Measurements from ENCODE around the gene UBE2D3.
A peak's percentile ranks its signal among the peaks of the same experiment; 100 is the strongest.

Gene UBE2D3

DNA sequence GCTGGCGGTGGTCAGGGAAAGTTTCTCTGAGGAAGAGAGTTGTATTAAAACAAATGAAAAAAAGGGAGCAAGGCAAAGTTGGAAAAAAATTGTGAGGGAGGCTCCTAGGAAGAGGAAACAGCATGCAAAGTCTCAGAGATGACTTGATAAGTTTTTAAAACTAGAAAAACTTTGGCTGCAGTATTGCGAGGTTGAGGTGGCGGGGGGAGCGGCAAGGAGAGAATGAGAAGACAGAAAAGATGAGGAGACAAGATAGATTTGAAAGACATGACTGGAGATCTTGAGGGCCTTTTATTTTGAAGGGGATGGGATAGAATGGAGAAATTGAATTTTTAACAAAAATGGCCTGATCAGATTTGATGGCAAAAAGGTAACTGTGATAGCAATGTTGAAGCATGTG lies 4.8 kb upstream of the UBE2D3 start:
- DNase-seq (ENCODE audit: low read depth in 2 of 2), result no peak
- no peak overlapping the region for H3K4me3 ChIP-seq (replicated peaks in 1 of 2; ENCODE audit: low read depth in 2 of 2, low read length in 2 of 2)
- TF ChIP-seq CTCF (IDR thresholded peaks at IDR 0.05; ENCODE audit: low read depth, low read length), result no peak

GRCh38 chr4:102829803-102830202 lies 2.5 kb upstream of the UBE2D3 start:
- no peak for DNase-seq (ENCODE audit: low read depth in 2 of 2)
- H3K4me3 ChIP-seq (replicated peaks in 1 of 2; ENCODE audit: low read depth in 2 of 2, low read length in 2 of 2), result no peak overlapping the region
- TF ChIP-seq CTCF (IDR thresholded peaks at IDR 0.05; ENCODE audit: low read depth, low read length), result no peak

DNA sequence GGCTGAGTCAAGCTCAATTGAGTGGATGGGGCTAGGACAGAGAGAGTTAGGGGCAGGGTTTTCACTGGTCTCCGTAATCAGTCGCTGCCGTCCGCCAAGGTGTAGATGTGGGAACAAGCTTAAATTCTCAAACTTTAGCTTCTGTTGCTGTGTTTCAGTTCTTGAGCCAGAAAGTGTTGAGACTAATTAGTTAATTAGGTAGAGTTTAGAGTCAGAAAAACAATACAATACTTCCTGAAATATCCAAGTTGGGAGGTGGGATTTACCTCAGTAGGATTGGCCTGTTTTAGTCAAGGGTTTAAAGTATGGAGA lies 1.1 kb upstream of the UBE2D3 start:
- DNase-seq (ENCODE audit: low read depth in 2 of 2), result peak in 1 of 2 donors; percentile 35
- no peak for TF ChIP-seq CTCF (IDR thresholded peaks at IDR 0.05; ENCODE audit: low read depth, low read length)
- peak overlapping the region; percentile 72 to 93 for H3K4me3 ChIP-seq (replicated peaks in 1 of 2; ENCODE audit: low read depth in 2 of 2, low read length in 2 of 2)

DNA sequence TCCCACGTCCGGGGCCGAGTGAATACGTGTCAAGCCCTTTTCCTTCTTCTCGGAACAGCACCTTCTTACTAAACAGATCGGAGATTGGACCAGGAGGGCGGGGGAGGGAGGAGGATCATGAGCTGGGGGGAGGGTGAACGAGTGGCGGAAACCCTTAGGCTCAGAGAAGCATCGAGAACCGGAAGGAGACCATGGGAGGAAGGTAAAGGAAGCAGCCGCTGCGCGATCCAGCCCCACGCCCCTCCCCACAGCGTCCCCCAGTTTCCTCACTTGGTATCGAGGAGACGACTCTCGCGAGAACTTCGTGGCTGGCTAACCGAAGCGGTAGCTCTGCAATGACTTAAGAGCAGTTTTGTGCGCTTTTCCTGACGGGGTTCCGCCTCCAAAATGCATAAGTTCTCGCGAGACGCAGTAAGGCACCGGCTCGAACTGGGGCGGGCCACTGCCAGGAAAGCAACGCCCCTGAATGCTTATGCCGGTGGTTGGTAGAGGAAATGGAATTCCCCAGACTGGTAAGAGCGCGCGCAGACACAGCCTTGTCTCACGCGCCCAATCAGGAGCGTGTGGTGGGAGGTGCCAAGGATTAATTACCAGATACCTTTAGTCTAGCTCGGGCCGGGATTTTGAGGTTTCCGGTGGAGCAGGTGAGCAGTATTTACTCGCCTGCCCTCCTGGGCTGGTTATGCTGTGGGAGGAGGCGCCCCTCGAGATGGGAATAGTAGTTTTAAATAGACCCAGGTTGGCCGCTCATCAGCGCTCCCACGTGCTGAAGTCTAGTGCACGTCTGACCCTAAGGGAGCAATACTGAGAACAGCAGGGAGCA lies 534 bp upstream of the UBE2D3 start:
- peak; percentile 100 for DNase-seq (ENCODE audit: low read depth in 2 of 2)
- TF ChIP-seq CTCF (IDR thresholded peaks at IDR 0.05; ENCODE audit: low read depth, low read length), result no peak
- H3K4me3 ChIP-seq (replicated peaks in 1 of 2; ENCODE audit: low read depth in 2 of 2, low read length in 2 of 2), result peak overlapping the region; percentile 91 to 93

GRCh38 chr4:102826105-102826889 lies 1.1 kb downstream of the UBE2D3 start:
- TF ChIP-seq CTCF (IDR thresholded peaks at IDR 0.05; ENCODE audit: low read depth, low read length), result no peak
- H3K4me3 ChIP-seq (replicated peaks in 1 of 2; ENCODE audit: low read depth in 2 of 2, low read length in 2 of 2), result peak overlapping the region; percentile 91 to 93
- DNase-seq (ENCODE audit: low read depth in 2 of 2), result no peak

DNA sequence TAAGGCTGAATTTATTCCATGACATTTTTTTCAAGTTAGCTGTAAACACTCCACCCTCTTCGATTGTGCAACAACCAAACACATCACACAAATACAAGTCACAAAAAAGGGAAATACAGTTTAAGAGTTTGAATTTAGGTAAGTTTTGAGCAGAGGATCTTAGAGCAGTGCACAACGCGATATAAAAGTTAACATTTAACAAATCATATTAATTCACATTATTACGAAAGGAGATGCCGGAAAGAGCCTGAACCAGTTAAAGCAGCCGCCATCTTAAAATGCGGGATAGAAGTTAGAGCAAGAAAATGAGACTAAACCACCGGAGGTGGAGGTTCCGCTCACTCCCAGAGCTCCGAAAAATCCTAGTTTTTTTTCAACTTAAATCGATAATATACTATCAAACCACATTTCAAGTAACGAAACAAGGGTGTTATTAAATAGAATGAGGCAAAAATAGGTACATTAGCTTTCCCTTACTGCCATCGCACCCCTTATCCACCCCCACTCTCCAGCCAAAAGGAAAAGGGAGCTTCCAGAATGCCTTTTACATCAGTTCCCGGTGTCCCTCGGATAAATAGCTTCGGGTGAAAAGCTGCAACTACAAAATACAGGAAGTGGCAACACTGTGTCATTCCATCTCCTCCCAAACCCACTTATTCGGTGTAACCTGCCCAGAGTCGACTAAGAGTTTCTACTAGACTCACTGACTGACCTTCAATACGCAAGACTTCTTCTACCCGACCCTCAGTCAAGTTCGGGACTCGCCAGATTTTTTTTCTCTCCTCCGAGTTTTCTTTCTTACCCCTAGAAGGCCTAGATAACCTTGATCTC lies 1.9 kb downstream of the UBE2D3 start:
- DNase-seq (ENCODE audit: low read depth in 2 of 2), result peak; percentile 76 to 82
- TF ChIP-seq CTCF (IDR thresholded peaks at IDR 0.05; ENCODE audit: low read depth, low read length), result no peak
- peak overlapping the region; percentile 91 to 93 for H3K4me3 ChIP-seq (replicated peaks in 1 of 2; ENCODE audit: low read depth in 2 of 2, low read length in 2 of 2)

All from cardiac fibroblast (primary cell).